Esophagus muscularis mucosa (tissue), 4 donors: Measurements from ENCODE around the gene PHLPP2. TPM values are rescaled to one million over a fixed set of nuclear protein-coding genes. Genes with fewer than 3 reads are reported as not detected.

Experiments
- DNase-seq: peaks from one replicate; pipeline ENCODE4 v3.0.0-alpha.2; 2017; ENCODE audit errors: extremely low spot score
- H3K27ac ChIP-seq, 4 donors: fragments of 200-600 bp; sonication (generic); replicated peaks in 1 of 4; 1 replicate in 3 of 4; 2 replicates in 1 of 4; pipeline ENCODE4 v1.5.1; 2016 to 2019; ENCODE audit warnings: mild to moderate bottlenecking in 1 of 4
- H3K27me3 ChIP-seq, 4 donors: fragments of 200-600 bp; sonication (generic); one replicate each; pipeline versions ENCODE4 v1.5.1 to v1.6.0; 2016 to 2019
- H3K36me3 ChIP-seq, 4 donors: fragments of 200-600 bp; sonication (generic); one replicate each; pipeline ENCODE4 v1.5.1; 2016 to 2019
- H3K4me1 ChIP-seq, 4 donors: fragments of 200-600 bp; sonication (generic); one replicate each; pipeline ENCODE4 v1.5.1; 2016 to 2019
- H3K4me3 ChIP-seq, 4 donors: fragments of 200-600 bp; sonication (generic); 1 replicate in 2 of 4; 2 replicates in 2 of 4; pipeline ENCODE4 v1.5.1; 2016 to 2019; ENCODE audit warnings: mild to moderate bottlenecking in 4 of 4, moderate library complexity in 1 of 4
- H3K9me3 ChIP-seq, 4 donors: fragments of 200-600 bp; sonication (generic); 1 replicate in 3 of 4; 2 replicates in 1 of 4; pipeline ENCODE4 v1.5.1; 2016 to 2019
- EP300 ChIP-seq: sonication (generic); formaldehyde crosslinking; IDR thresholded peaks from one replicate; pipeline ENCODE4 v1.6.1; 2017; ENCODE audit warnings: antibody characterized with exemption
- POLR2A ChIP-seq: fragments of 450-650 bp; IDR thresholded peaks from one replicate; pipeline ENCODE4 v1.6.1; 2017; ENCODE audit warnings: antibody characterized with exemption, moderate library complexity, mild to moderate bottlenecking, low read depth
- POLR2AphosphoS5 ChIP-seq, 2 donors: sonication (generic); formaldehyde crosslinking; IDR thresholded peaks; one replicate each; pipeline ENCODE4 v1.6.1; 2017; ENCODE audit warnings: antibody characterized with exemption in 2 of 2
- WGBS: methylation state at CpG from one replicate; pipeline ENCODE4 v1.1.5; 2018; 5-methylcytosine and 5-hydroxymethylcytosine counted together
- intact Hi-C: fragments of 100-400 bp; cut with DNase I; formaldehyde crosslinking; loops from one replicate; pipeline ENCODE4 v1.15.1; 2023
- total RNA-seq, 4 donors: library from RNA; depleted of rRNA; stranded (reverse); fragments of >200 nt; gene quantifications; one replicate each; pipeline versions ENCODE4 v1.1.0 to v1.2.1, GENCODE V29; 2016
- TF ChIP-seq, protein P1 (sequence below), 3 experiments: fragments of 200-600 bp in 2 of 3; fragments of 450-650 bp in 1 of 3; sonication (generic) in 2 of 3; IDR thresholded peaks; one replicate each; pipeline ENCODE4 v1.5.1; 2017 to 2019; ENCODE audit warnings: antibody characterized with exemption in 3 of 3, mild to moderate bottlenecking in 2 of 3, moderate library complexity in 1 of 3

Gene PHLPP2
- total RNA-seq, 4 donors from 2014 or later = 10.4 to 21.1 (median 17.0) TPM

DNA sequence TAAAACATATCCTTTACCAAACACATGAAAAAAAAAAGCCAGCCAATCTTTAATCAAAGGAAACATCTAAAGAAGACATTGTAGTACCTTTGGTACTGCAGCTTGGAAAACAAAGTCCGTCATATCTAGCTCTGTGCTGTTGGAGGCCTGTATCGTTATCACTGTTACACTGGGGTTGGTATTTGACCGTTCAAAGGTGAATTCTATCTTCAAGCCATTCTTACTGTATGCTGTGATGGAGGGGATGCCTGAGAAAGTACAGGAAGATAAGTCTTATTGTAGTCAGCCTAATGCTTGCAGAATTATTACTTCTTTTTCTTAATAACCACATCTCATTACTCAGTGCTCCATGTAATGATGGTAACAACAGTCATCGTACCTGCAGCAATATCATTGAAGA is 14.4 kb upstream of the PHLPP2 start:
- 89% methylated on average over 4 of the region's 4 CpGs for WGBS
- DNase-seq = no peak
- Histone ChIP-seq H3K27ac (no peak overlapping the region), H3K4me3 (no peak overlapping the region), H3K27me3 (no peaks in the 10 kb centered on the region), H3K4me1 (no peaks in the 10 kb centered on the region), H3K9me3 (no peaks in the 10 kb centered on the region), H3K36me3 (peaks cover 40 to 94% (median 77%) of the 10 kb centered on the region in 4 donors)
- TF ChIP-seq, protein P1, sequence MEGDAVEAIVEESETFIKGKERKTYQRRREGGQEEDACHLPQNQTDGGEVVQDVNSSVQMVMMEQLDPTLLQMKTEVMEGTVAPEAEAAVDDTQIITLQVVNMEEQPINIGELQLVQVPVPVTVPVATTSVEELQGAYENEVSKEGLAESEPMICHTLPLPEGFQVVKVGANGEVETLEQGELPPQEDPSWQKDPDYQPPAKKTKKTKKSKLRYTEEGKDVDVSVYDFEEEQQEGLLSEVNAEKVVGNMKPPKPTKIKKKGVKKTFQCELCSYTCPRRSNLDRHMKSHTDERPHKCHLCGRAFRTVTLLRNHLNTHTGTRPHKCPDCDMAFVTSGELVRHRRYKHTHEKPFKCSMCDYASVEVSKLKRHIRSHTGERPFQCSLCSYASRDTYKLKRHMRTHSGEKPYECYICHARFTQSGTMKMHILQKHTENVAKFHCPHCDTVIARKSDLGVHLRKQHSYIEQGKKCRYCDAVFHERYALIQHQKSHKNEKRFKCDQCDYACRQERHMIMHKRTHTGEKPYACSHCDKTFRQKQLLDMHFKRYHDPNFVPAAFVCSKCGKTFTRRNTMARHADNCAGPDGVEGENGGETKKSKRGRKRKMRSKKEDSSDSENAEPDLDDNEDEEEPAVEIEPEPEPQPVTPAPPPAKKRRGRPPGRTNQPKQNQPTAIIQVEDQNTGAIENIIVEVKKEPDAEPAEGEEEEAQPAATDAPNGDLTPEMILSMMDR (IDR thresholded peaks at IDR 0.05) = no peak
- no peak for TF ChIP-seq POLR2AphosphoS5 (IDR thresholded peaks at IDR 0.05)
- no peak for TF ChIP-seq POLR2A
- no peak for TF ChIP-seq EP300
- intact Hi-C loops = no loop called here

DNA sequence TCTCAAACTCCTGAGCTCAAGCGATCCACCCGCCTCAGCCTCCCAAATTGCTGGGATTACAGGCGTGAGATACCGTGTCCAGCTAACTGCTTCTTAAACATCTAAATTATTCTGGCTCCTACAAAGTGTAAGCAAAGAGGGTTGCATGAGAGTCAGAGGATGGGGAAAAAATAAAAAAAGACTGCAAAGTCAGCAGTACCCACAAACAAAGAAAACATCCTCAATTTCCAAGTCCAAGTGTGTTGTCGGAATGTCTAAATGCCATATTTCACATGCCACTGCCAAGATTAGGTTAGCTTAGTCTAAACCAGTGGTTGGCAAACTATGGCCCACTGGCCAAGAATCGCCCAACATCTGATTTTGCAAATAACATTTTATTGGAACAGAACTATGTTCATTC is 13.0 kb upstream of the PHLPP2 start:
- H3K4me3 ChIP-seq = no peak overlapping the region
- TF ChIP-seq EP300 (no peak), POLR2AphosphoS5 (IDR thresholded peaks at IDR 0.05) (no peak), POLR2A (no peak)
- TF ChIP-seq, protein P1 (IDR thresholded peaks at IDR 0.05) = no peak
- H3K36me3 ChIP-seq = peaks cover 50 to 94% (median 77%) of the 10 kb centered on the region in 4 donors
- intact Hi-C loops = no loop called here
- 96% methylated on average over 6 of the region's 6 CpGs for WGBS
- no peaks in the 10 kb centered on the region for H3K4me1 ChIP-seq
- no peak for DNase-seq
- H3K9me3 ChIP-seq = no peaks in the 10 kb centered on the region
- H3K27me3 ChIP-seq = no peaks in the 10 kb centered on the region
- no peak overlapping the region for H3K27ac ChIP-seq

DNA sequence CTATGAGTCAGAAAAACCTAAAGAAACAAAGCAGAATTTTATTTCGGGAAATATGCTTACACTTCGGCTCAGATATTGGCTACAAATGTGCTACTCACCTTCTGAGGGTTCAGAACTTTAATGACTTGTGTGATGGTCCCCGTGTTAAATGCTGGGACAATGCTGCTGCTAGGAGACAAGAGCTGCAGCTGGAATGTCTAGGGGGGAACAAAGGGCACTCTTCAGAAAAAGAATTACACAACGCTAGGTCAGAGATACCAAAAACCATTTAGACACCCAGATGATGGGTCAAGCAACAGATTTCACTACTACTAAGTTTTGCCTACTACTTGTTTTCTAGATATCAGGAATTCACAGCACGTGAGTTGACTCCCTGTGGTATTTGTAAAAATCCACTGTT is 10.0 kb upstream of the PHLPP2 start:
- intact Hi-C loops = no loop called here
- Histone ChIP-seq H3K36me3 (peaks cover 64 to 91% (median 80%) of the 10 kb centered on the region in 4 donors), H3K27me3 (no peaks in the 10 kb centered on the region), H3K9me3 (no peaks in the 10 kb centered on the region), H3K4me1 (no peaks in the 10 kb centered on the region), H3K27ac (no peak overlapping the region), H3K4me3 (no peak overlapping the region)
- DNase-seq = no peak
- whole genome bisulfite sequencing = 91% methylated on average over 5 of the region's 5 CpGs
- TF ChIP-seq POLR2AphosphoS5 (IDR thresholded peaks at IDR 0.05) (no peak), POLR2A (no peak), EP300 (no peak)
- TF ChIP-seq, protein P1 (IDR thresholded peaks at IDR 0.05) = no peak

DNA sequence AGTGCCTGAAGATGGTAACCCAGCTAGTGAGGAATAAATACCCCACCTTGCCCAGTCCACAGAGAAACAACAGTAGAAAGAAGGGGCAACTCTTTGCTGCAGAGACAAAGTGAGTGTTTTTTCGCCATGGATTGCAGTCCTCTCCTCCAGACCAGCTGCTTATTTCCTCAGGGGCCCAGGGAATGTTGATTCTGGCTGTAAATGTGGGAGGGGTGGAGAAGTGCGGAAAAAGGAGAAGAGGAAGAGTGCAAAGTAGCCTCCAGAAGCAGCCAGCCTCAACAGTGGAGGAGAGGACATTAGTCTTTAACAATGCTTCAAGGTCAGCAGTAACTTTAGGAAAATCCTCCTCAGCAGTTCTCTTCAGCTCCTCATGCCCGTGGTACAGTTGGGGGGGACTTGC is 8.1 kb upstream of the PHLPP2 start:
- H3K27me3 ChIP-seq = no peaks in the 10 kb centered on the region
- no peaks in the 10 kb centered on the region for H3K9me3 ChIP-seq
- H3K36me3 ChIP-seq = peaks cover 50 to 72% (median 64%) of the 10 kb centered on the region in 4 donors
- WGBS = 90% methylated on average over 3 of the region's 3 CpGs
- TF ChIP-seq POLR2A (no peak), EP300 (no peak), POLR2AphosphoS5 (IDR thresholded peaks at IDR 0.05) (no peak)
- TF ChIP-seq, protein P1 (IDR thresholded peaks at IDR 0.05) = no peak
- H3K27ac ChIP-seq = no peak overlapping the region
- DNase-seq = no peak
- peaks cover 0 to 5% (median under 1%) of the 10 kb centered on the region in 4 donors for H3K4me1 ChIP-seq
- no peak overlapping the region for H3K4me3 ChIP-seq
- intact Hi-C loops = no loop called here
